ENCODE data around the gene TSHZ2. TPM values are rescaled to one million over a fixed set of nuclear protein-coding genes. Genes with fewer than 3 reads are reported as not detected.
"Not testable (repeated sequence)": the region's sequence is repeated elsewhere in the genome, so short reads cannot be mapped to it uniquely, and the experiment has no call there.

TSHZ2 gene
- total and polyA plus RNA-seq, 9 of the 15 experiments (the other 6 are each of a cell fraction or from before 2014, with no cell fraction given) = 0.03 to 0.20 (median 0.05) TPM; not detected in 4

DNA sequence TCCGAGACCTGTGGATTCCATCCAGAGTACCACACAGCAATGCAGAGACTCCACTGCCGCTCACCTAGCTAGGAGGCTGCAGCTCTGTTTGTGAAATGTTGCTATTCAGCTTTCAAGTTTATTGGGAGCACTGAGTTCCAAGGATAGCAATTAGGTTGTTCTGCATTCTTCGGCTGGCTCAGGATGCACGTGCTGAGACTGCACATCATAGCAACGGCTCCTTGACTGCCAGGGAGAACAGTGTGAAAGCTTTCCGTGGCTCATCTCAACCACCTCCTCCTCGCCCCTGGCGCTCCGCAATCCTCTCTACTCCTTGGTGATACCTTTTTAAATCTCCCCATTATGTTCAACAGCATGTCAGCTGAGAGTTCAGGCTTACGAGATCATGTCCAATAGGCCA is 116.6 kb downstream of the TSHZ2 start:
- WGBS (ENCODE audit: insufficient coverage, low coverage, missing lambda C conversion rate) = under 1% methylated on average over 10 of the region's 10 CpGs
- ChIA-PET CTCF (ENCODE audit: low intra/inter-chr PET ratio) (no interaction called here), POLR2A (interaction anchor here (0.6 kb wide), 1 partner anchor 125 kb away, joined by 3 read pairs; no protein-coding TSS in a partner anchor)
- BruUV-seq (replicated peaks) = no TSS peak
- Histone ChIP-seq H3K79me2 (ENCODE audit: control insufficient read depth, insufficient read depth, low read length) (no peaks in the 10 kb centered on the region), H3K9me3 (replicated peaks; ENCODE audit: control insufficient read depth, insufficient read depth, low read depth, low read length) (no peaks in the 10 kb centered on the region), H3K27ac (ENCODE audit: extremely low read depth, low read depth, low read length) (no peak overlapping the region), H2AFZ (ENCODE audit: low read depth, low read length) (no peak overlapping the region), H3K36me3 (ENCODE audit: control insufficient read depth, insufficient read depth, low read length) (no peaks in the 10 kb centered on the region), H3K4me3 (no peak overlapping the region), H3K4me1 (replicated peaks in 1 of 2; ENCODE audit: control insufficient read depth in 2 of 2, insufficient read depth in 2 of 2, low read length in 2 of 2) (no peaks in the 10 kb centered on the region), H3K9ac (ENCODE audit: insufficient read depth in 1 of 2, low read depth in 2 of 2, low read length in 2 of 2) (no peak overlapping the region), H4K20me1 (replicated peaks; ENCODE audit: control insufficient read depth, insufficient read depth, low read length) (no peaks in the 10 kb centered on the region), H3K9me1 (ENCODE audit: control insufficient read depth, insufficient read depth, low read length) (no peaks in the 10 kb centered on the region), H3K27me3 (ENCODE audit: control insufficient read depth in 2 of 2, insufficient read depth in 2 of 2, low read length in 2 of 2) (peaks cover 11 to 32% of the 10 kb centered on the region in 2 experiments; a peak in 3 of 5 replicates), H3K4me2 (ENCODE audit: insufficient read depth, low read length) (no peak overlapping the region)
- intact Hi-C loops (cut with micrococcal nuclease) (no loop called here), in situ Hi-C loops (cut with MboI) (no loop called here)
- ATAC-seq (no peak), FAIRE-seq (no peak), DNase-seq (ENCODE audit: extremely low read depth in 1 of 4, low spot score in 3 of 4) (no peak)
- TF ChIP-seq RFX1 (IDR thresholded peaks at IDR 0.05) = no peak
- TF ChIP-seq, protein P1, sequence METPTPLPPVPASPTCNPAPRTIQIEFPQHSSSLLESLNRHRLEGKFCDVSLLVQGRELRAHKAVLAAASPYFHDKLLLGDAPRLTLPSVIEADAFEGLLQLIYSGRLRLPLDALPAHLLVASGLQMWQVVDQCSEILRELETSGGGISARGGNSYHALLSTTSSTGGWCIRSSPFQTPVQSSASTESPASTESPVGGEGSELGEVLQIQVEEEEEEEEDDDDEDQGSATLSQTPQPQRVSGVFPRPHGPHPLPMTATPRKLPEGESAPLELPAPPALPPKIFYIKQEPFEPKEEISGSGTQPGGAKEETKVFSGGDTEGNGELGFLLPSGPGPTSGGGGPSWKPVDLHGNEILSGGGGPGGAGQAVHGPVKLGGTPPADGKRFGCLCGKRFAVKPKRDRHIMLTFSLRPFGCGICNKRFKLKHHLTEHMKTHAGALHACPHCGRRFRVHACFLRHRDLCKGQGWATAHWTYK (CRISPR knock-in tag; IDR thresholded peaks at IDR 0.05) = no peak
- no peak for TF ChIP-seq SIN3A (IDR thresholded peaks at IDR 0.05; ENCODE audit: borderline replicate concordance in 2 of 2, control insufficient read depth in 1 of 2, low read depth in 2 of 2, low read length in 2 of 2)
- no peak for TF ChIP-seq ZNF668 (CRISPR knock-in tag; IDR thresholded peaks at IDR 0.05)
- TF ChIP-seq NELFE (IDR thresholded peaks at IDR 0.05; ENCODE audit: insufficient read depth, insufficient read length) = no peak
- TF ChIP-seq, protein P2, sequence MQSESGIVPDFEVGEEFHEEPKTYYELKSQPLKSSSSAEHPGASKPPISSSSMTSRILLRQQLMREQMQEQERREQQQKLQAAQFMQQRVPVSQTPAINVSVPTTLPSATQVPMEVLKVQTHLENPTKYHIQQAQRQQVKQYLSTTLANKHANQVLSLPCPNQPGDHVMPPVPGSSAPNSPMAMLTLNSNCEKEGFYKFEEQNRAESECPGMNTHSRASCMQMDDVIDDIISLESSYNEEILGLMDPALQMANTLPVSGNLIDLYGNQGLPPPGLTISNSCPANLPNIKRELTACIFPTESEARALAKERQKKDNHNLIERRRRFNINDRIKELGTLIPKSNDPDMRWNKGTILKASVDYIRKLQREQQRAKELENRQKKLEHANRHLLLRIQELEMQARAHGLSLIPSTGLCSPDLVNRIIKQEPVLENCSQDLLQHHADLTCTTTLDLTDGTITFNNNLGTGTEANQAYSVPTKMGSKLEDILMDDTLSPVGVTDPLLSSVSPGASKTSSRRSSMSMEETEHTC (IDR thresholded peaks at IDR 0.05) = no peak
- no peak for TF ChIP-seq FOXA1 (IDR thresholded peaks at IDR 0.05; ENCODE audit: borderline replicate concordance)
- TF ChIP-seq FOXJ3 (CRISPR knock-in tag; IDR thresholded peaks at IDR 0.05) = no peak

DNA sequence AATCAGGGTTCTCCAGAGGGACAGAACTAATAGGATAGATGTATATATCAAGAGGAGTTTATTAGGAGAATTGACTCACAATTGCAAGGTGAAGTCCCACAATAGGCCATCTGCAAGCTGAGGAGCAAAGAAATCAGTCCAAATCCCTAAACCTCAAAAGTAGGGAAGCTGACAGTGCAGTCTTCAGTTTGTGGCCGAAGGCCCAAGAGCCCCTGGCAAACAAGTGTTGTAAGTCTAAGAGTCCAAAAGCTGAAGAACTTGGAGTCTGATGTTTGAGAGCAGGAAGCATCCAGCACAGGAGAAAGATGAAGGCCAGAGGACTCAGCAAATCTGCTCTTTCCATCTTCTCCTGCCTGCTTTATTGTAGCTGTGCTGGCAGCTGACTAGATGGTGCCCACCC is 117.7 kb downstream of the TSHZ2 start:
- WGBS (ENCODE audit: insufficient coverage, low coverage, missing lambda C conversion rate) = 25% methylated on average over 1 of the region's 1 CpG
- ATAC-seq; H3K4me1 ChIP-seq (replicated peaks in 1 of 2; ENCODE audit: control insufficient read depth in 2 of 2, insufficient read depth in 2 of 2, low read length in 2 of 2); H3K9ac ChIP-seq (ENCODE audit: insufficient read depth in 1 of 2, low read depth in 2 of 2, low read length in 2 of 2); in situ Hi-C loops (cut with MboI); POLR2A ChIA-PET; BruUV-seq (replicated peaks); CTCF ChIA-PET (ENCODE audit: low intra/inter-chr PET ratio); H4K20me1 ChIP-seq (replicated peaks; ENCODE audit: control insufficient read depth, insufficient read depth, low read length); FAIRE-seq; H3K4me2 ChIP-seq (ENCODE audit: insufficient read depth, low read length); H2AFZ ChIP-seq (ENCODE audit: low read depth, low read length); H3K27ac ChIP-seq (ENCODE audit: extremely low read depth, low read depth, low read length); intact Hi-C loops (cut with micrococcal nuclease); H3K36me3 ChIP-seq (ENCODE audit: control insufficient read depth, insufficient read depth, low read length); DNase-seq (ENCODE audit: extremely low read depth in 1 of 4, low spot score in 3 of 4); H3K9me1 ChIP-seq (ENCODE audit: control insufficient read depth, insufficient read depth, low read length); H3K9me3 ChIP-seq (replicated peaks; ENCODE audit: control insufficient read depth, insufficient read depth, low read depth, low read length); H3K79me2 ChIP-seq (ENCODE audit: control insufficient read depth, insufficient read depth, low read length); H3K4me3 ChIP-seq: not testable (repeated sequence)
- peaks cover 11 to 31% of the 10 kb centered on the region in 2 experiments; a peak in 3 of 5 replicates for H3K27me3 ChIP-seq (ENCODE audit: control insufficient read depth in 2 of 2, insufficient read depth in 2 of 2, low read length in 2 of 2)
